ENCODE measurements around the gene GRIK1.

GRCh38 chr21:29771491-29772066, 168.2 kb downstream of the GRIK1 start:
- TF ChIP-seq EZH2phosphoT487 (IDR thresholded peaks at IDR 0.05; ENCODE audit: borderline replicate concordance) (no peak), CTCF (conservative IDR thresholded peaks at IDR 0.05; ENCODE audit: low read length) (no peak)

Data from Loucy (cell line).